DMS114 treated with DMSO at 0.1 percent for 48 hours (cell line): ENCODE measurements around the gene KRTAP10-8.
"Not testable (repeated sequence)": the region's sequence is repeated elsewhere in the genome, so short reads cannot be mapped to it uniquely, and the experiment has no call there.

Experiments used
- DNase-seq: peaks from one replicate; lab custom pipeline; 2025; ENCODE audit not compliant: unreplicated experiment; lab: John Stamatoyannopoulos, UW

KRTAP10-8 gene

DNA sequence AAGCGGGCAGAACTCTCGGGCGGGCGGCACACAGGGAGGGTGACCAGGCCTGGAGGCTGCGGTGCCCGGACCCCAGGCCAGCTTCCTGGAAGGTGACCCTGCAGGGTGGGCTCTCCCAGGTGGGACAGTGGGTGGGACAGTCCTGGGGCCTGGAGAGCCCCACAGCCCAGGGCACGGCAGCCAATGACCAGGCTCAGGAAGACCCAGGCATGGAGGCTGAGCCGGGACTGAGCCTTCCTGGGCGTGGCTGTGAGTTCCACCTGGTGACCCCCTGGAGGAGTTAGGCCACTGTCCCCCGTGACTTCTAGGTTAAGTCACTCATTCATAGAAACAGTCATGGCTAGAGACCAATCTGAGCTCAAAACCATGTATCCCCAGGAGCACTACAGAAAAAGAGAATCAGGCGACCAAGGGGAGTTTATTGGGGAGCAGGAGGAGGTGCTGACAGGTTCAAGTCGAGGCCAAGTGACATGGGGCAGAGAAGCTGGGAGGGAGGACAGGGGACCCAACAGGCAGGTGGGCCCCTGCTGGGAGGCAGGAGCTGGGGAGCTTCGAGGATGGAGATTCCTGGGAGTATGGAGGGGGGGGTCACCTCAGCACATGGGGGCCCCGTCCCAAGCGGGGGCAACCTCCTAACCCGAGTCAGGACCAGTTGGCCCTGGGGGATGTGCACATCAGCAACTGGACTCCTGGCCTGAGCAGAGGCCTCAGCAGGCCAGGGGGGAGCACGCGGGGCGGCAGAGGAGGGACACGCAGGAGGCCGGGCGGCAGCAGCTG is 32.6 kb upstream of the KRTAP10-8 start:
- no peak for DNase-seq

DNA sequence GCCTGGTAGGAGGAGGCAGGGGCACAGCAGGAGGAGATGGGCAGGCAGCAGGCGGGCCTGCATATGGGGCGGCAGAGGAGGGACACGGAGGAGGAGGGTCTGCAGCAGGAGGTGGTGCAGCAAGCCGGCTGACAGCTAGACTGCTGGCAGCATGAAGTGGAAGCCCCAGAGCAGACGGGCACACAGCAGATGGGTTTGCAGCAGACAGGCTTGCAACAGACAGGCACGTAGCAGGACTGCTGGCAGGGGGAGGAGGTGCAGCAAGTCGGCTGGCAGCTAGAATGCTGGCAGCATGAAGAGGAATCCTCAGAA is 32.1 kb upstream of the KRTAP10-8 start:
- DNase-seq: no peak

DNA sequence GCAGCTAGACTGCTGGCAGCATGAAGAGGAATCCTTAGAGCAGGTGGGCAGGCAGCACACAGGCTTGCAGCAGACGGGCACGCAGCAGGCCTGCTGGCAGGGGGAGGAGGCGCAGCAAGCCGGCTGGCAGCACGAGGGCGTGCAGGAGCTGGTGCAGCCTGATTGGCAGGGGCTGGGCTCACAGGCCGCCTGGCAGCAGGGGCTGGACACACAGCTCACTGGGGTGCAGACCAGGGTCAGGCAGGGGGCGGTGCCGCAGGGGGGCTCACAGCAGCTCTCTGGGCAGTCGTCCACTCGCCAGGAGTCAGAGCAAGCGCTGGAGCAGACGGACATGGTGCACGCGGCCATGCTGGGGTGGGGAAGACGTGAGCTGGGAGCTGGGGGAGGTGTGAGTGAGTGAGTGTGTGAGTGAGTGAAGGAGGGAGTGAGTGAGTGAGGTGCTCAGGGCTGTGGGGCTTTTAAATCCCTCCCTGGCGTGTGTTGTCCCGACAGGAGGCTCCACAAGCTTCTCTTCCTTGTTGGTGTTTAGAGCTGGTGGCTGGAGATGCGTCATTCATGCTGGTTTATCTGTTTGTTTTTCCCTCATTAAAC is 31.6 kb upstream of the KRTAP10-8 start, which contains the start of gene KRTAP10-5:
Gene KRTAP10-5, minus strand, starts transcription at position 374 of the 591 bp plus-strand sequence. Its CDS starts 26 bp downstream, at position 348.
- DNase-seq: not testable (repeated sequence)

DNA sequence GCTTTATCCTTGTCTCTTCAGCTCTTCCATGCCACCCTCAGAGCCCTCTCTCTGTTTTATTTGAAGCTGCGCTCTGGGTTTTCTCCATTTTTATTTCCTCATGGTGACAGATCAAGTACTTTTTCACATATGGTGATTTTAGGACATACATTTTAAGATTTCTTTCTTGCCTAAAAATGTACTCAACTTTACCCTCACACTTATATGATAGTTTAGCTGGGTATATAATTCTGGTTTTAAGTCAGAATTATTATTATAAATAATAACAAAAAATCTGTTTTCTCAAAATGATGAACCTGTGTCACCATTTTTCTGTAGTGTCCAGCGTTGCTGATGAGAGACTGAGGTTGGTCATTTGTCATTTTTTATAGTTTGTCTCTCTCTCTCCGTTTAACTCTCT is 30.7 kb upstream of the KRTAP10-8 start:
- no peak for DNase-seq

DNA sequence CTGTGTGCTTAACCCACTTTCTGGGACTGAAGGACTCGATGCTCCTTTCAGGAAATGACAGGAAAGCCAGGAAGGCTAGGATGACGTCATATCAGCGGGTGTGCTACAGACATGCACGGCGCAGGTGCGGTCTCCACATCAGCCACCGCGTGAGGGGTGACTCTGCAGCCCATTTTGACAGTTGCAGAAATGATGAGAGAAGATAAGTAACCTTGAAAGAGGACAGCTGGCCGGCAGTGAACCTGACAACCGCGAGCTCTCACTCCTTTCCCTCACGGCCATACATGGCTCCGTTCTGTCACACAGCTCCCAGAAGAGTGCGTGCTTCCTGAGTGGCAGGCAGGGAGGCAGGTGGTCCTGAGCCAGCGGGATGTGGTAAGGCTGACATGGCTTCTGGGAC is 29.8 kb upstream of the KRTAP10-8 start:
- no peak for DNase-seq

DNA sequence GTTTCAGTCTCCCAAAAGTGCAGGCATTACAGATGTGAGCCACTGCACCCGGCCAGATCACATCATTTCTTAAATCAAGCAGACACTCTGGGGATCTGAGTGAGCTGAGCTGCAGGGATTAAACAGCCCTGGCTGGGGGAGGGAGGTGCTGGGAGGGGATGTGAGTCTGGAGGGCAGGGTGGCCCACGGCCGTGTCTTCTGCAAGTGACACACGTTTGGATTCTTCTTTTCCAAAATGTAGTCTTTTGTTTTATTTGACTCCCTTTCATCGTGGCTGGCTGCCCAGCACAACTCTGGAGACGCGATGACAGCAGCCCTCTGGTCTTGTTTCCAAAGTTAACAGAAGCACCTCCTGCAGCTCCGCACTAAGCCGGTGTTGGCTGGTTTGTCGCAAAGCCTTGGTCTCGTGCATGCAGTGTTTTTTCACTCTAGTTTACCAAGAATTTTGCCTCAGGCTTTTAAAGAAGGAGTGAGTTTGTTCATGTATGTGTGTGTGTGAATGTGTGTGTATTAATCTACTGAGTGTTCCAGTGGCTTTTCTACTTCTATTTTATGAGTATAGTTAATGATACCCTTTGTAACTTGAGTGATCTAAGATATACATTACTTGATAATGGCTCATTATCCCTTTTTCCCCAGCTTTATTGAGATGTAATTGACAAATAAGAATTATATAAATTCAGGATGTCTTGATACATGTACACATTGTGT is 28.6 kb upstream of the KRTAP10-8 start:
- no peak for DNase-seq

DNA sequence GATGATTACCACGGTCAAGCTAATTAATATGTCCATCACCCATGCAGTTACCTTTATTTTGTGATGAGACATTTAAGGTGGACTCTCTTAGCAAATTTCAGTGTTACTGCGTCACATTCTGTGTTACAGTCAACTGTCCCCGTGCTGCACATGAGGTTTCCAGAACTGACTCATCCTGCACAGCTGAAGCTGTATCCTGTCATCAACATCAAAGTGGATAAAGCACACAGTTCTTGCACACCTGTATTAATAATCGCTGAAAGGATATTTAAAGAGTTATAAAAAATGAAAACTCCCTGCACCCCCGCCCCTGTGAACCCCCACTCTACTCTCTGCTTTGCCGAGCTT is 28.1 kb upstream of the KRTAP10-8 start:
- DNase-seq: no peak

DNA sequence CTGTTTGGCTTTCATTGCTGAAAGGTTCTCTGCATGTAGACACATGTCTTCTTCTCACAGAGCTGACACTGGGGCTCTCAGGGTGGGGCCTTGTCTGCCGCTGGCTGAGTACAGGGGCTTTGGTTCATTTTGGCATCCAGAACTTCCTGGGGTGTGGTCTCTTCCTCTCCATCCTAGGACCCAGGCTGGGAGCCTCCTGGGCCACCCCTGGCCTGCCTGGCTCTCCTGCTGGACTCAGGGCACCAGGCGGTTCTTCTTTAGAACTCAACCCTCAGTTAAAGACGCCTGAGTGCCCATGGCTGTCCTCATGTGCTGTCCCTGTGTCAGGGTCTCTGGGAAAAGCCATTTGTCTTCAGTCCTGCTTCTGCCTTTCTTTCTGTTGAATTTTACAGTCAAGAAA is 26.0 kb upstream of the KRTAP10-8 start:
- DNase-seq: no peak

DNA sequence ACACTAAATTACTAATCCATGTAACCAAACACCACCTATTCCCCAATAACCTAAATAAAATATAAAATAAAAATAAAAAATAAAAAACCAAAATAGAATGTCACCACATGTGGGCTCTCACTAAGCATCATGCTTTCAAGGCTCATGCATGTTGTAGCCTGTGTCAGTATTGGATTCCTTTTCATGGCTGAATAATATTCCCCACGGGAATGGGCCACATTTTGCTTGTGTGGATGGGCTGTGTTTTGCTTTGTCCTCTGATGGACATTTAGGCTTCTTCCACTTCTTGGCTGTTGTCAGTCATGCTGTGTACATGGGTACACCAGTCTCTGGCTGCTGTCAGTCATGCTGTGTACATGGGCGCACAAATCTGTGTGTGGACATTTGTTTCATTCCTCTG is 22.8 kb upstream of the KRTAP10-8 start:
- DNase-seq: no peak

DNA sequence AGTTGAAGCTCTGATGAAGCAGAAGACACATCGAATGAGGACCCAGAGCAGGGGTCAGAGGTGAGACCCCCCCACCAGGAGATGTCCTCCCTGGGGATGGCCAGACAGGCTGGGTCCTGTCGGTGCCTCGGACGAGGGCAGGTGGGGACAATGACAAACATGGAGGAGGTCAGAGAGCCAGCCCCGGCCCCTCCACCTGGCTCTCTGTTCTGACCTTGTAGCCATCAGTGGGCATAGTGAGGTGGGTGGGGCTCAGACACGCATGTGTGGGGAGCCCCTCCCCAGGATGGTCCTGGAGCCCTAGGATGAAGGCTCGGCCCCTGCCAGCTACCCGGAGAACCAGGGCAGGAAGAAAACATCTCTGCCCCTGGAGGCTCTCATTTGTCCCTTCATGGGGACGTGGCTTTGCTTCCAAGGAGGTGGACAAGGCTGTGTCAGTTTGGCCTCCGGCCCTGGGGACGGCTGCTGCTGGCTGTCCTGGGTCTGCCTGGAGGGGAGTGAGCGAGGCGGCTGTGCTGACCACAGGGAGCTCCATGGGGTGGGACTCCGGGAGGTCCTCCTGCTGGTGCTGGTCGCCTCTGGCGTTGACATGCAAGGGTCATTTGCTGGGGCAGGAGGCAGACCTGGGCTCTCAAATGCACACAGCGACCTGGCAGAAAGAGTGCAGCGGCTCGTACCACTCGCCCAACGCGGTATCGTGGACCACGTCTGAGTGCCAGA is 22.1 kb upstream of the KRTAP10-8 start:
- no peak for DNase-seq

DNA sequence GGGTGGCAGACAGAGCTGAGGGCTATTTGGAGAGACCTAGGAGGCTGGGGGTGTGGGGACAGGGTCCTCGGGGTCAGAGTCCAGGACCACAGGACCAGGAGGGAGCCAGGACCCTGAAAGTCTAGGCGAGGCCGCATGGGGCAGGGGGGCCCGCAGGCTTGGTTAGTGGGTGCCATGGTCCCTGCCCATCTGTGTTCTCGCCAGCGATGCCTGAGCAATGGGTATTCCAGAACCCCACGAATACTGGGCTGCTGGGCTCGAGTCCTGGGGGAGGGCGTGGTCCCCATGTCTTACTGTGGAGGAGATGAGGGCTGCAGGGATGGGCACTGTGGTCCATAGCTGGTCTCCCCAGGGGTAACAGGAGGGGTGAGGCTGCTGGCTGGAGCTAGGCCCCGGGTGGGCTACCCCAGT is 21.6 kb upstream of the KRTAP10-8 start:
- DNase-seq: no peak

DNA sequence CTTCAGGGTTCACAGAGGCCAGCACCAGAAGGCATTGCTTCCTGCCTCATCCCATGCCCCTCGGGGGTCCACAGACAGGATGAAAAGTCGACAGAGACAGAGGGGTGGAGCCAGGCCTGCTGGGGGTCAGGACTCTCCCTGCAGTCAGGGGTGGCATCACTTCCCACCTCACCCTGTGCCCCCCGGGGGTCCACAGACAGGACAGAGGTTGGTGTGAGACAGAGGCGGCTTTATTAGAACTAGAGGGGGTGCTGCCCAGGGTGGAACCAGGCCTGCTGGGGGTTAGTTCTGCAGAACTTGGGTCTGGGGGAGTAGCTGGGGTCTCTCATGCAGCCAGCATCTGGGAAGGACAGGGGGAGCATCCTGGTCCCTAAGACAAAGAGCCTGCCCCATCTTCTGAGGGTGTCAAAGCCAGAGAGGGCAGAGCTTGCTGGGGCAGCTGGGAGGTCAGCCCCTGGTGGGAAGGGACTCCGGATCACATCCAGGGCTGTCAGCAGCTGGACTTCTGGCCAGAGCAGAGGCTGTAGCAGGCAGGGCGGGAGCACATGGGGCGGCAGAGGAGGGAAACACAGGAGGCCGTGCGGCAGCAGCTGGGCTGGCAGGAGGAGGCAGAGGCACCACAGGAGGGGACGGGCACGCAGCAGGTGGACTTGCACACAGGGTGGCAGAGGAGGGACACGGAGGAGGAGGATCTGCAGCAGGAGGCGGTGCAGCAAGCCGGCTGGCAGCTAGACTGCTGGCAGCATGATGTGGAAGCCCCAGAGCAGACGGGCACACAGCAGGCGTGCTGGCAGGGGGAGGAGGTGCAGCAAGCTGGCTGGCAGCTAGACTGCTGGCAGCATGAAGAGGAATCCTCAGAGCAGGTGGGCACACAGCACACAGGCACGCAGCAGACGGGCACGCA is 20.7 kb upstream of the KRTAP10-8 start:
- not testable (repeated sequence) for DNase-seq

DNA sequence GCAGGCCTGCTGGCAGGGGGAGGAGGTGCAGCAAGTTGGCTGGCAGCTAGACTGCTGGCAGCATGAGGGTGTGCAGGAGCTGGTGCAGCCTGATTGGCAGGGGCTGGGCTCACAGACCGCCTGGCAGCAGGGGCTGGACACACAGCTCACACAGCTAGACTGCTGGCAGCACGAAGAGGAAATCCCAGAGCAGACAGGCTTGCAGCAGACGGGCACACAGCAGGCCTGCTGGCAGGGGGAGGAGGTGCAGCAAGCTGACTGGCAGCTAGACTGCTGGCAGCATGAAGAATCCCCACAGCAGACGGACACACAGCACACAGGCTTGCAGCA is 20.1 kb upstream of the KRTAP10-8 start:
- DNase-seq: not testable (repeated sequence)

DNA sequence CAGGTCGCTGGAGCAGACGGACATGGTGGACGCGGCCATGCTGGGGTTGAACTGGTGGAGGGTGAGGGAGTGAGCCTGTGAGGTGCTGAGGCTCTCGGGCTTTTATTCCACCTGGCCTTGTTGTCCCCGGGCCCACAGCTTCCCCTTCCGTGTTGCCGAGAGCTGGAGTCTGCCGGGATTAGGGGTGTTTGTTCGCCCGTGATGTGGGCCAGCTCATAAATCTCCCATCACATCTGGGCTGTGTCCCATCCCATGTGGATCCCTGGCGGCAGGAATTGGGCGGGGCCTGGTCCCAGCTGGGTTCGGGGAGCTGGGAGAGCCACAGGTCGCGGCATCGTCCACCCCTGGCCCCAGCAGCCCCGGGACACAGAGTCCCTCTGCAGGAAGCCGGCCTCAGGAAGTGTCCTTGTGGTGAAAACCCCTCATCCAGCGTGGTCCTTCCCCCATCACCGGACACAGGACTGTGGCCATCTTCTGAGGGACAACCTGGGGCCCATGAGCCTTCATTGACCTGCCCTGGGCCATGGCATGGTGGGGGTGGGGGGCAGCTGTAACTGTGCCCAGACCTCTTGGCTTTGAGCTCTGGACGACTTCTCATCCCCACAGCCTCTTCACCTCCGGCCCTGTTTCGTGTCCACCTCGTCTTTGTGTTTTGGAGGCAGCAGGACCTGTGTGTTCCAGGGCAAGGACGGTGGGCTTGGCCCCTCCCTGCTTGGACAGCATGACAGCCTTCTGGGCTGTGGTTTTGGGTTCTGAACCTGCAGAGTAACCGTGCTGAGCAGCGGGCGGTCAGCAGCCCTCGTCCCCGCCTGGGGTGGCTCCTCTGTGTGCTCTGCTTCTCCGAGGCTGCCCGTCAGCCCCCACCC is 19.2 kb upstream of the KRTAP10-8 start, which contains the start of gene KRTAP10-6:
Gene KRTAP10-6, minus strand, starts transcription at position 60 of the 866 bp plus-strand sequence. Its CDS starts 21 bp downstream, at position 39.
- no peak for DNase-seq

DNA sequence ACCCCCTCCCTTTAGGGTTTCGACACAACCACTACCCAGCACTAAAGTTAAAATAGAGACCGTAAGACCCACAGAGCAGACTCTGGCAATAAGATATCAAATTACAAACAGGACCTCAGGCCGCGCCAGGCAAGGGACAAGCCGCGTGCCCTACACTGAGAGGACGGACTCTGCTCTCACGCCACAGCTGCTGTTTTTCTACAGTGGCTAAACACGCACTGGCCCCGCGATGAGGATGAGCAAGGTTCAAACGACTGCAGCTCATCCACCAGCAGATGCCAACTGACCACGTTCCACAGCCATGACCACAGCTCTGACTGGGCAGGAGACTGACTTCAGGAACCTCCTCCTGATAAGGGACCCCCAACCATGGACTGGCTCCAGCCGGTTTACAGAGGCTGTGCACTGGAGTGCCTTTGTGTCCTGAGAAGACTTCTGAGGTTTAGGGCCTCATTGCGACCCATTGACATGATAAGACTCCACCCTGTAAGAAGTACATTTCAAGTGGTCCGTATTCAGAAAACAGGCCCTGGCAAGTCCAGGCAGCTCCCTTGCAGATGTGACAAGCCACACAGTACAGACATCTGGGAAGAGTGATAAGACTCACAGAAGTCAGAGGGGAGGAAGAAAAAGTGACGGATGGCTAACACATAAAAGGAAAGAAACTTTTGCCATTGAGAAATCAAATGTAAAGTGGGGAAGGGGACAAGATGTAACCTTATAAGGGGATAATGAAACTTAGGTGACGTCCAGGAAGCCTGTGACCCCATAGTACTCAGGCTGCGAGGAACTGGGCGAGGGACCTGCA is 18.1 kb upstream of the KRTAP10-8 start:
- DNase-seq: no peak

DNA sequence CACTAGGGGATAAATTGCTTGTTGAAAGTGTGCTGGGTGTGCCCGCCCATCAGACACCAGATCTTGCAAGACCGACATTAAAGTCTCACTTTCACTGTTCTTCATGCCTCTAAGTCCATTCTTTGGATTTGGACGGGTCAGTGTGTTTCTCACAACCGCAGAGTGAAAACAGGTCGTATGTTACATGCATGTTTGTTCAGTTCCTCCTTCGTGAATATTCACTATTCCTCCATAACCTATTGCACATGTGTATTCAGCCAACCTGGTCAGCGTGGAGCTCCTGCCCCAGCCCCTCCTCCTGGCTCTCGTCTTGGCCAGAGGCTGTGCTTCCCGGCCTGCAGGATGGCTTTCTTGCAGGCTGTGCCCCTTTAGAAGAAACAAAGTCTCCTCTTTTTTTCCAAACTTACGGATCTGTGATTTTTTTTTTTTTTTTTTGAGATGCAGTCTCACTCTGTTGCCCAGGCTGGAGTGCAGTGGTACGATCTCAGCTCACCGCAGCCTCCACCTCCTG is 17.4 kb upstream of the KRTAP10-8 start:
- no peak for DNase-seq

DNA sequence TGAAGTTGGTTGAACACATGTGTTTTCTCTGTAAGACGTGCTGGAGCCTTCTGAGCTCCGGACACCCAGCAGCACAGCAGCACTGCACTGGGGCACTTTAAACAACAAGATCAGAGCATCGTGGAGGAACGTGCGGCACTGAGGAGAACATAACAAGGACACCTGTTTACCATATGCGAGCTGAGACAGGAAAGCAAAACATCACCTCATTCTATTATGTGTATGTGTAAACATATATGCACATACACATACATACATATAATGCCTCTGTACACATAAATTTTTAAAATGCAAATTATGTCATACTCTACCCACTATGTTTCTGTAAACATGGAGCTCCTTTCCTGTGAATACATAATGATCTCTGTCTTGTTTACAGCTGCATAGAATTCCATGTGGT is 16.4 kb upstream of the KRTAP10-8 start:
- DNase-seq: no peak

DNA sequence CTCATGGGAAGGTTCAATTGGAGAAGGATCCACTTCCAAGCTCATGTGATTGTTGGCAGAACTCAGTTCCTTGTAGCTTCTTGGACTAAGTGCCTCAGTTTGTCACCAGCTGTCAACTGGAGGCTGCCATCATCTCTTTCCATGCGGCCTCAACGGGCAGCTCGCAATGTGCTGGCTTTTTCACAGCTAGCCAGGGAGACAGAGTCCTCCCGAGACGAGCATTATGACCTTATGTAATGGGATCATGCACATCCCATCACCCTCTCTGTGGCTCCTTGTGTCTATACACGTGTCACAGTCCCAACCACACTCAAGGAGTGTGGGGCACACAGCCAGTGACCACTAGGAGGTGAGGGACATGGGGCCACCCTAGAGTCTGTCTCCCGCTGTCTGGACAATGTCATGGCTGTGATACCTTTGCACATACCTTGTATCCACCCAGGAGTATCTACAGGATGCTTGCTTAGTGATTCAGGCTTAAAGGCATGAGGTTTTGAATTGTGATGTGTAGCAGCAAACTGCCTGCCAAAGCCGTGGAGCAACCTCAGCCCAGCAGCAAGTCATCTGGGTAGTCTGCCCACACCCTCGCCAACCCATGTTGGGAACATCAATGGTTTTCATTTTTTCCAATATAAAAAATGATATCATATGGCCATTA is 15.7 kb upstream of the KRTAP10-8 start:
- no peak for DNase-seq
